Stimulated activated CD4-positive, alpha-beta T cell treated with anti-CD3 and anti-CD28 coated beads, Interleukin-12 subunit alpha, Interleukin-12 subunit beta, amount 100 ng/mL, for 4 hours (primary cell): ENCODE measurements around the gene WFDC5.
"Not testable (repeated sequence)": the region's sequence is repeated elsewhere in the genome, so short reads cannot be mapped to it uniquely, and the experiment has no call there.

ENCODE experiments used
- DNase-seq: peaks from one replicate; pipeline ENCODE4 v3.0.0-alpha.2; 2020

The WFDC5 gene, protein sequence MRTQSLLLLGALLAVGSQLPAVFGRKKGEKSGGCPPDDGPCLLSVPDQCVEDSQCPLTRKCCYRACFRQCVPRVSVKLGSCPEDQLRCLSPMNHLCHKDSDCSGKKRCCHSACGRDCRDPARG

DNA sequence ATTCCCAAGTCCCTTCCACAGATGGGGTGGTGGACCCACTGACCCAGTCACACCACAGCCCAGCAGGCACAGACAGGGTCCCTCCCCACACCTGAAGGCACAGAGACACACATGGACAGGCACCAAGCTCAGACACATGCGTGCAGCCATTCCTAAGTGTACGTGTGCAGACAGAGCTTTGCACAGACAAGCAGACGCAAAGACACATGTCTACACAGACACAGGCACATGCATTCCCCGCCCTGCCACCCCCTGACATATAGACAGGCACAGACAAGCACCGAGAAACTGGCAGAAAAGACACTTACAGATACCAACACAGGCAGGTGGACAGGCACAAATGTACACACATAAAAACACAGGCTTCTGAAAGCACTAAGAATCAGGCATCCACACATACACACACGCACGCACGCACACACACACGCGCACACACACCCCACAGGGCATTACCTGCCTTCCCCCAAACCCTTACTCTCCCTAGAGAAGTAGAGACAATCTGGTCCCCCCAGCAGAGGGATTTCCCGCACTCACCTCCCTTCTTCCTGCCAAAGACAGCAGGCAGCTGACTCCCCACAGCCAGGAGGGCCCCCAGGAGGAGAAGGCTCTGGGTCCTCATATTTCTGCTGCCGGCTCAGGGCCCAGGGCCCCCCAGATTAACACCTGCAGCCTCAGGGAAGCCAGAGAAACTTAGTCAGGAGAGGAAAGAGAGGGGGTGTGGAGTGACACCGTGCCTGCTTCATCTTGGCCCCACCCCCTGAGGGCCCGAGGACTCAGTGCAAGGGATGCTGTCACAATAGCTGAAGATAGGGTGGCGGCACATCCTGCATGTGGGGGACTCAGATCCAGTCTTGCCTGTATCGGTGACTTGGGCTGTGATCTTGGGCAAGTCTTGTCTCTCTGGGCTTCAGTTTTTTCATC is at the start of gene WFDC5:
WFDC5 (minus strand) TSS at position 710 of the 921 bp plus-strand sequence; CDS start at position 619, 91 bp downstream.
- no peak for DNase-seq

DNA sequence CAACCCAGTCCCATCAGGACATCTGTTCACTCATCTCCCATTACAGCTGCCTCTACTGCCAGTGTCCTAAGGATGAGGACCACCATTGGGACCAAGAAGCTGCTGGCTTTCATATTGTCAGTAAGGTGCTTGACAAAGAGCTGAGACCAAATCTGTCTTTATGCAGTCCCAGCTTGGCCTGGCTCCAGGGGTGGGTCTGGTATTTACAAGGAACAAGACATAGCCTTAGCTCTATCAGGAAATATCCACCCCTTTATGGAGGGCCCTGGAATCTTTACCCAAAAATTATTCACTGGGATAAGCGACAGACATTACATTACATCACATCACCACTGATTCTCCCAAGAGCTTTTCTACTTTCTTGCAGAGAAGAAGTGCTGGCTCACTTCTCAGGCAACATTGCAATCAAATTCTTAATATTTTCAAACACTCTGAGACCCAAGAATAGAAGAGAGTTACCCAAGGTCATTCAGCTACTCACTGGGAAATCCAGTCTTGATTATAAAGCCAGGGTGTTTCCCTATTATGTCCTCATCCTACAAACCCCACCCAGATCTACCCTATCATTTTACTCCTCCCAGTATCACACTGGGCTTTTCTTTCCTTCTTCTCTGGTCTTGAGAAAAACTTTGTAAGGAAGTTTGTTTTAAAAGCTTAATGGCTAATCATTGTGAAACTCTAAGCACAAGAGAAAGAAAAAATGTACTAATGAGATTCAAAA is 48.3 kb upstream of the WFDC5 start:
- DNase-seq: no peak

DNA sequence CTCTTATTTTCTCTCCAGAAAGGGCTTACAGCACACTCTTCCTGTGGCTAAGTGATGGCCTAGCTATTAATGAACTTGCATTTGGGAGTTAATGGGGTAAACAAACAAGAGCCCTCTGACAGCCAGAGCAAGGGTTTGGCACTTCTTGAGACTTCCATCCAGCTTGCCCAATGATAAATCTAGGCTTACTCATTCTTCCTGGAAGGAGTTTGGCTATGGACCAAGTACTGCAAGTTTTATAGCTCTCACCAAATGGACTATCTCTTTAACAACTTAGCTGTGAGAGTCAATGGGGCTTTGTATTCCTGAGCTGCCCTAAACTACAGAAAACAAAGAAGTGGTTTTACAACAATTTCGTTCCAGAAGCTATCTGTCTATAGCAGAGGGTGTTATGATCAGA is 43.0 kb upstream of the WFDC5 start:
- no peak for DNase-seq

DNA sequence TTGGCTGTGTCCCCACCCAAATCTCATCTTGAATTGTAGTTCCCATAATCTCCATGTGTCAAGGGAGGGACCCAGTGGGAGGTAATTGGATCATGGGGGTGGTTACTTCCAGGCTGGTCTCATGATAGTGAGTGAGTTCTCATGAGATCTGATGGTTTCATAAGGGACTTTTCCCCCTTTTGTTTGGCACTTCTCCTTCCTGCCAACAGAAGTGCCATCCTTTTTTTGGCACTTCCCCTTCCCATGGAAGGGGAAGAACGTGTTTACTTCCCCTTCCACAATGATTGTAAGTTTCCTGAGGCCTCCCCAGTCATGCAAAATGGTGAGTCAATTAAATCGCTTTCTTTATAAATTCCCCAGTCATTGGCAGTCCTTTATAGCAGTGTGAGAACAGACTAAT is 41.7 kb upstream of the WFDC5 start:
- DNase-seq: no peak

DNA sequence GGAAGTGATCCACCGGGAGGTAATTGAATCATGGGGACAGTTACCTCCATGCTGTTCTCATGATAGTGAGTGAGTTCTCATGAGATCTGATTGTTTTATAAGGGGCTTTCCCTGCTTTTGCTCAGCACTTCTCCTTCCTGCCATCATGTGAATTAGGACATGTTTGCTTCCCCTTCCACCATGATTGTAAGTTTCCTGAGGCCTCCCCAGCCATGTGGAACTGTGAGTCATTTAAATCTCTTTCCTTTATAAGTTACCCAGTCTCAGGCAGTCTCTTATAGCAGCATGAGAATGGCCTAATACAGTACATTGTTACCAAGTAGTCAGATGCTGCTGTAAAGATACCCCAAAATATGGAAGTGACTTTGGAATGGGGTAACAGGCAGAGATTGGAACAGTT is 39.8 kb upstream of the WFDC5 start:
- not testable (repeated sequence) for DNase-seq

DNA sequence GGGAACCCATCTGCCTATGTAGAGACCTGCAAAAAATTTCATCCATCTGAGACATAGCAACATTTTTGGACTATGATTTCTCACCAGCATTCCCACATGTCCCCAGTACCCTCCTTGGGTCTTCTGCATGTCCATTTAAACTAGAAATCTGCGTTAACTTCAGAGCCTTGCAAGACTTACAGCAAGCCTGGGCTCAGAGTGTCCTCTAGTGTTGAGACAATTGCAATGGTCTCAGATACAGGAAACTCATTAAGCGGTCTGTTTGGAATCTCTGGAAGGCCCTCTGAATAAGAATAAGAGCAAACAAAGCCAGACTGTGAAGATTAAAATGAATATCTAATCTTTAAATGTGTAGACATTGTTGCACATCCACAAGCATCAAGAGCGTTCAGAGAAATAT is 39.2 kb upstream of the WFDC5 start:
- DNase-seq: no peak

DNA sequence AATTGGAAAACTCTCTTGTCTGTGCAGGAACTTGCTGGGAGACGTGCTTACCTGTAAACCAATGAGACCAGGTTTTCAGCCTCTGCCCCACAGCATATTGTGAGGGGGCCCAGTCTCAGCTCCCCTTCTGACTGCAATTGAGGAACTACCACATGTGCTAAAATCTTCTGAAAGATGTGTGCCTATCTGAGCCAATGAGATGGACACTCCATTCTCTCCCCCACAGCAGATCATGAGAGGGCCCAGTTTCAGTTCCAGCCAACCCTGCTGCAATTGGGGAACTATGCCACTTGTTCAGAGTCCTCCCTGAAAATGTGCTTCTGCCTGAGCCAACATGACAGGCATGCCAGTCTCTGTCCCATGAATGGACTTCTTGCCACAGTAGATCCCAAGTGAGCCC is 38.8 kb upstream of the WFDC5 start:
- DNase-seq: no peak

DNA sequence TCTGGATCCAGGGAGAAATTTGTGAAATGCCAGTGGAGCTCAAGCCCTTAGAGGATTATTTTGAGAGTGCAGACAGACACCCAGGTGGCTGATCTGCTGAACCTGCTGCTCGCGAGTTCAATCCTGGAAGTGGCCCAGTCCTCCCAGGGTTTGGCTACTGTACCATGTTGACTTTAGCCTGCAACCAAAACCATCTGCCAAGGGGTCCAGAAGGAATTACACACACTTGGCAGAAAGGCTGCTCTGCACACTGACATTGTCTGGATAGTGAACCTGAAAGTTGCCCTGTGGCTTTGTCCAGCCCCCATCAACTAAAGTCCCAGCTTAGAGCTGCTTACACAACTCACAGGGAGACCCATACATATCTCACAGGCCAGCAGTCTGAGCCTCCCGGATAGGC is 38.2 kb upstream of the WFDC5 start:
- no peak for DNase-seq

DNA sequence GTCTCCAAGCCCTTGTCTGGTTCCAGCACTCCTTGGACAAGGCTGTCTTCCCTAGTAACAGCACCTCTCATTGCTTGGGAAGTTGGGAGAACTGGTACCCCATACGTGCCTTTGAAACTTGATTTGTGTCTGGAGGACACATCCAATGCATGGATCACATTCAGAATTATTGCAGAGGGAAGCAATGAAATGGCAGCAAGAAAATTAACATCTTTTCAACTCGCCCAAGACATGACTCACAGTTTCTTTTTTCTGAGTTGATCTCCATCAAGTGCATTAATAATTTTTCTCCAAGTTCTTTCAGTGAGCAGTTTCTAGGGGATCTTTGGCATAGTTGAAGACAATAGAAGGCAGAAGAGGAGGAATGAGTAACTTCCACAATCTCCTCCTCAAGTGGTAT is 37.4 kb upstream of the WFDC5 start:
- DNase-seq: no peak

DNA sequence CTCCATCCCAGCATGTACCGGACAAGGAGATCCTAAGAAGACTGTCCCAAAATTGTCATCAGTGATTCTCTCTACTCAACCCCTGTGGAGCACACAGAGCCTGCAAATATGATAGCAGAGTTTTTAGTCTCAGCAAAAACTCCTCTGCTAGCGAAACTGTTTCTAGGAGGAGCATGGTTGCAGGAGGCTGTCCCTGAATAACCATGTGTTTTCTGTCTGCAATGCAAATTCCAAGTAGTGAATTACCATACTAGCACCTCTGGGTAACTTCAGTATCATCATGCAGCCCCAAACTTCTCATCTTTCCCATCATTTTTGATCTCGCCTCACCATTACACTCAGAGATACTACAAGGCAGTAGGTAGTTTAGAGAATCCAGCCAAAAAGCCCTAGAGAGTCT is 34.1 kb upstream of the WFDC5 start:
- no peak for DNase-seq

DNA sequence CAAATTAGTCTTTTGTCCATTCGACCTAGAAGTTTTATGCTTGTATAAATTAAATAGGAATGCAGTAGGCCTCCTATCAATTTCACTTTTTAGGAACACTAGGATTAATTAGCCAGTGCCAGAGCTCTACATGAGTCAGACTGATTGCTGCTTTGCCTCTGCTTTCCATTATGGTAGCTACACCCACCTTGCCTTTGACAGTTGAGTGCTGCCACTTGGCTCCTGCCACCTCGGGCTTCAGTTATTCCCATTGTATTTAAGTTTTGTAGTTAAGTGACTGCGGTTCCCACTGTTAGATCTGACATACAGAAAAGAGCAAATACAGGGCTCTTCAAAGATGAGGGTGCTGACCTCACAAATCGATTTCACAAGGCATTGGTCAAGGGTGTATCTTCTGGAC is 25.9 kb upstream of the WFDC5 start:
- DNase-seq: no peak

DNA sequence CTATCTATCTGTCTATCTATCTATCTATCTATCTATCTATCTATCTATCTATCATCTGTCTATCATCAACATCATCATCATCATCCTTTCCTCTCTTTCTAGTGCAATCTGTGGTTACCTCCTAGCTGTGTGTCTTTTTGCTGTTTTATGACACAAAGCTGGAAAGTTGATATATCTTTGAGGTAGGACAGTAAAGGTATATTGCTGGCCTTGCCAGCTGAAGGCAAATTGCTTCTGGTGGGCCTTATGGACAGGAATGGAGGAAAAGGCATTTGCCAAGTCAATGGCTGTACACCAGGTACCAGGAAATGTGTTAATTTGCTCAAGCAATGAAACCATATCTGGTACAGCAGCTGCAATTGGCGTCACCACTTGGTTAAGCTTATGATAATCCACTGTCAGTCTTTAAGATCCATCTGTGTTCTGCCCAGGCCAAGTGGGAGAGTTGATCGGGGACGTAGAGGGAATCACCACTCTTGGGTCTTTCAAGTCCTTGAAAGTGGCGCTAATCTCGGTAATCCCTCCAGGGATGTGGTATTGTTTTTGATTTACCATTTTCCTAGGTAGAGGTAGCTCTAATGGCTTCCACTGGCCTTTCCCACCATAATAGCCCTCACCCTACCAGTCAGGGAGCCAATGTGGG is 24.9 kb upstream of the WFDC5 start:
- not testable (repeated sequence) for DNase-seq

DNA sequence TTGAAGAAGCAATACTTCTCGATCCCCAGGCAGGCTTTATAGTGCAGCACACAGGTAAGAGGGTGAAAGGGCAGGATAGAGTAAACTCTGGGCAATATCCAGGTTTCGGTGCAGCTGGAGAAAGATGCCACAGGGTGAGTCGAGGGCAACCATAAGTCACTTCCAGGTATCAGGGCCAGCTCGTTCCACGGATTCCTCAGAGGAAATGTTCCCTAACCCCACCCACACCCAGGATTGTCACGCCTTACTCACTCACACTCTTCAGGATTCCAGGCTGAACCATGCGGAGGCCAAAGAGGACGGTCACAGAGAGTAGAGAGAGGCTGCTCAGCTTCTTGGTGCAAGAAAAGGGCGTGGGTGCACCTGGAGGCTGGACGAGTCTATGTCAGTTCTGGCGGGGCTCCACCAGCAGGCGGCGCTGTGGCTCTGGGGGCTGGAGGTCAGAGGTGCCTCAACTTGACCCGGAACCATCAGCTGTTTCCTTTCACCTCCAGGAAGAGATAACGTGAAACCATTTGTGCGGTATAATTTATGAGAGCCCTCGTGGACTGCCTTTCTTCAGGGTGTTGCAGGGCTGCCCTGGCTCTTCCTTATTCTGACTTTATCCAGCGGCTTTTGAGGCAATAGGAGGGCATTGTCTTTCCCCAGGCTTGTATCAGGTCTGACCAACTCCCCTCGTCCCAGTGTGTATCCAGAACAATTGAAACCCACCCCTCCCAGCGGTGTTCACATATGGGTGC is 23.8 kb upstream of the WFDC5 start:
- peak; percentile 48 for DNase-seq

DNA sequence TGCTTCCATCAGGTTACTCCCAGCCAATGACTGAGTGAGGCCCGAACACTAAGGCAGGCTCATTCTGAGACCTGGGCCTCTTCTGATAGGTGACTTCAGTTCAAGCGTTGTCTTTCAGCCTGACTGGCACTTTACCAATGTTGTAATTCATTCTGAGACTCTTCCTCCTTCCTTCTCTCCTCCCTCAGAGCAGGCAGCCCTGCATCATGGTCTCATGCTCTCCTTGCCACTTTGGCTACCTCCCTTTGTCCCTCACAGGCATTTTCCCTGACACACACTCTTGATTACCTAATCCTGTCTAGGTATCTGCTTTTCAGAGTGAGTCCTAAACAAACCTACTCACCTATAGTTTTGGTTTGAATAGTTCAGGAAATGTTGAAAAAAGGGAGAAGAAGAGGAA is 21.9 kb upstream of the WFDC5 start:
- DNase-seq: no peak

DNA sequence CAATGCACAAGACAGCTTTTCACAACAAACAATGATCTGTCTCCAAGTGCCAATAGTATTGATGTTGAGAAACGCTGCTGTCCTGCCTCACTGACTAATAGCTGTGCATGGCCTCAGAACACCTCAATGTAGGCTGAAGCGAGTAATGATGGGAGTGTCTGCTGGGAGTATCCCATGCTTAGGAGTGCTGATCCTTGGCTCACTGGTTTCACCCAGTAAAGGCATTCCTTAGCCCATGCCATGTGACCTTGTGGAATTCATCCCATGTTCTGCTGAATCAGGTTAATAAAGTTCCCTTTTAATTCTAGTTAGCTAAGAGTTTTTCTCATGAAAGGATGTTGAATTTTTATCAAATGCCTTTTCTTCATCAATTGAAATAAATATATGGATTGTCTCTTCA is 13.1 kb upstream of the WFDC5 start:
- DNase-seq: no peak

DNA sequence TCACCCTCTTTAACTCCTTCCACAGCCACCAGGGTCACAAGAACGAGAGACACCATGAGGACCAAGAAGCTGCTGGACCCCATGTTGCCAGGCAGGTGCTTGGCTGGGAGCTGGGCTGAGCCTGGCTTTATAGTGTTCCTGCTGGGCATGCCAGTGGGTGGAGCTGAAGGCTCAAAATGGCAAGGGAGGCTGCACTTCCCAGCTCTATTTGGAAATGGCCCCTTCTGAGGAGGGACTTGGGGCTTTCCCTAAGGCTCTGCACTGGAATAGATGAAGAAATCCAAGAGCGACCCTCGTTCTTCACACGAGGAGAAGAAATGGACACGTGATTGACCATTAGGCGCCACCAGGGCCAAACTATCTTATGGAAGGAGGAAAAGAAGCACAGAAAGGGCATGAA is 9.4 kb upstream of the WFDC5 start, which contains the start of gene WFDC12:
WFDC12 (minus strand) TSS at position 101 of the 400 bp plus-strand sequence; CDS start at position 83, 18 bp downstream.
- no peak for DNase-seq

DNA sequence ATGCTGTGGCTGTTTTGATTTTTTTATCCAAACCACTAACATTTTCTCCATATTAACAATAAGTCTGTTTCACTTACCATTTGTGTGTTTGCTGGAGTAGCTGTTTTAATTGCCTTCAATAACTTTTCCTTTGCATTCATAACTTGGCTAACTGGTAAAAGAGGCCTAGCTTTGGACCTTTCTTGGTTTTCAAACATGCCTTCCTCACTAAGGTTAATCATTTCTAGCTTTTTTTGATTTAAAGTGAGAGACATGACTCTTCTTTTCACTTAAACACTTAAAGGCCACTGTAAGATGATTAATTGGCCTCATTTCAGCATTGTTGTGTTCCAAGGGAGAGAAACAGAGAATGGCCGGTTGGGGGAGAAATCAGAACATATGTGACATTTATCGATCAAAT is 6.4 kb upstream of the WFDC5 start:
- no peak for DNase-seq

DNA sequence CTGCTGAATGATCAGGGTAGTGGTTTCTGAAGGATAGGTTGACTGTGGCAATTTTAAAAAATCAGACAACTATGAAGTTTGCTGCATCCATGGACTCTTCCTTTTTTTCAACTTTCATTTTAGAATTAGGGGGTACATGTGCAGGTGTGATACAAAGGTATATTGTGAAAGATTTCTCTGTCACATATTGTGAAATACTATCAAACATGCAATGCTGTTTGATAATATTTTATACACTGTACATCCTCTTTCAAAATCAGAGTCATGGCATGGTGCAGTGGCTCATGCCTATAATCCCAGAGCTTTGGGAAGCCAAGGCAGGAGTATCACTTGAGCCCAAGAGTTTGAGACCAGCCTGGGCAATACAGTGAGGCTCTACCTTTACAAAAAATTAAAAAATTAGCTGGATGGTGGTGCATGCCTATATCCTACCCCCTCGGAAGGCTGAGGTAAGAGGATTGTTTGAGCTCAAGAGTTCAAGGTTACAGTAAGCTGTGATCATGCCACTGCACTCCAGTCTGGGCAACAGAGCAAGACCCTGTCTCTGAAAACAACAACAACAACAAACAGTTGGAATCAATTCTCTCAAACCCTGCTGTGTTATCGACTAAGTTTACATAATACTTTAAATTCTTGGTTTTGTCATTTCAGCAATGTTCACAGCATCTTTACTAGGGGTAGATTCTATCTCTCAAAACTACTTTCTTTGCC is 4.7 kb upstream of the WFDC5 start:
- no peak for DNase-seq

DNA sequence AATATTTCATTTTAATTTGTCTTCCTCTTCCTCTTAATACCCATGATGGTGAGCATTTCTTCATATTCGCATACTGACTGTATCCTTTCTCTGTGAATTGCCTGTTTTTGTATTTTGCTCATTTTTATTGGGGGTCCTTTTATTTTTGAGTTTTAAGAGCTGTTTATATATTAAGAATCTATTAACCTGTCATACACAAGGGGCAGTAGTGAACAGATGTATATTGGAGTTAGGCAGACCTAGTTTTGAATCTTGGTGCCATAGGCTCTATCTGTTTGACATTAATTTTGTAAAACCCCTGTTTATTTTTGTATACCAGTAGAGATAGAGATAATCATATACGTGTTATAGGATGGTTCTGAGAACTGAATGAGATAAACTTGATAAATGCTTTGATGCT is 3.1 kb upstream of the WFDC5 start:
- no peak for DNase-seq

DNA sequence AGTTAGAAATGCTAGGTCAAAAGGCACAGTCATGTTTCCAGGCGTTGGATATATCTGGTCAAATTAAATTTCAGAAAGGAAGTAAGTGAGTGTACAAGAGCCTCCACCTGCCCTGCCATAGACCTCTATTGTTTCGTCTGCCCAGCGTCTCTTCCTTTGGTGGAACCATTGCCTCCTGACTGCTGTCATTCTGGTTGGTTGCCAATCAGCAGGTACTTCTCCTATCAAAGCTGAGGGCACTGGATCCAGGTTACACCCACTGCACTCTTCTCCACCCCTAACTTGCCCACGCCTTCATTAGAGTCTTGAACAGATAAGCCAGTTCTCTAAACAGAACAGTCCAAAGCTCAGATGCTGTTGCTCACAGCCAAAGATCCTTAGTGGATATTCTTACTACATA is 2.6 kb upstream of the WFDC5 start:
- no peak for DNase-seq

DNA sequence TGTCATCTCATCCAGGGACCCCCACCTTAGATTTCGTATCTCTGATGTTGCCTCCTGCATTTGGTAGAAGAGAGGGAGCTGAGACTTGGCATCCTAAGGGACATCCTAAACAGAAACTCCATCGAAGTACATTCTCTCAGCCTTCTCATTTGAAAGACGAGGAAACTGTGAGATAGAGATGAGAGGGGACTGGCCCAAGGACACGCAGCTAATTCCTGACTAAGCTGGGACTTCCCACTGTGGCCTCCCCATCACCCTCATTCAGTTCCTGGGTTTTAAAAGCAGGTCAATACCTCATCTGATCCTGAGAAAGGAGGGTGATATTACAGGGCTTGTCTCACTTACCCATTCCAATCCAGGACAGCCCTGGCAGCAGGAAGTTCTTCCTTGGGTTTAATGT is 855 bp upstream of the WFDC5 start:
- no peak for DNase-seq

DNA sequence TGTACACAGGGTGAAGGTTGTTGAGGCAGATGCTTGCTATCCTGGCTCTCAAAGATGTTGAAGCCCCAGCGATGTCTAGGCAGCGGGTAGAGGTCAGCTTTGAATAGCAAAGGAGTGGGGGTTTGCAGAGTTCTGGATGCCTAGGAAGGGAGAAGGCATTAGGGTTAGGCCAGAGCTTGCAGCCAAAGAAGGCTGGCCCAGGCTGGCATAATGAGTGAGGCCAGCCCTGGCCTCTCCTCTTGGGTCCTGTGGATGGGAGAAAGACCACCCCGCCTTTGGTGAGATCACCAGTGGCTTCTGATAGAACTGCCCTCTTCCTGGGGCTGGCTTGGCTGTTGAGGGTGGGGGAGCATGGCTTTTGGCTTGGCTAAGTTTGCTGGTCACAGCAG is 406 bp upstream of the WFDC5 start:
- no peak for DNase-seq
